Astrocyte (in vitro differentiated cells and primary cell): ENCODE measurements around the gene LRP1B.

Source experiments
- EZH2 ChIP-seq: IDR thresholded peaks from 2 replicates; pipeline ENCODE4 v1.6.1; 2012; ENCODE audit warnings: mild to moderate bottlenecking, low read length, inconsistent platforms; ENCODE audit not compliant: insufficient read depth
- TF ChIP-seq, protein P1 (sequence below): IDR thresholded peaks from 2 replicates; pipeline ENCODE4 v1.5.1; 2011; ENCODE audit warnings: low read depth, mild to moderate bottlenecking, inconsistent platforms, low read length, moderate library complexity; ENCODE audit not compliant: insufficient read depth

DNA sequence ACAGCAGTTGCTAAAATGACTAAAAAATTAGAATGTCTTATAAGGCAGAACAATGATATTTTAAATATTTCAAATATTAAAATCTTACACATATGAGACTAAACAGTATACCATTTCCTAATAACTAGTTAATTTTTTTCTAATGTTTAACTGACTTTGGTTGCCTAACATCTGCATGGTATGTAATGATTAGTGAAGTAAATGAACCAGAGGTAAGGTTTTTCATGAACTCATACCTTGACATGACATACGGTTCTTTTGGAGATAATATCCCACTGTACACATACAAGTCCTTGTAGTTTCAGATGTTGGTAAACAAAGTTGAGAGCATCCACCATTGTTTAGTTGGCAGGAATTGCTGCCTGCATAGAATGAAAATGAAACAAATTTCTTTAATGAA is 1360.2 kb downstream of the LRP1B start:
- no peak for TF ChIP-seq EZH2
- TF ChIP-seq, protein P1, sequence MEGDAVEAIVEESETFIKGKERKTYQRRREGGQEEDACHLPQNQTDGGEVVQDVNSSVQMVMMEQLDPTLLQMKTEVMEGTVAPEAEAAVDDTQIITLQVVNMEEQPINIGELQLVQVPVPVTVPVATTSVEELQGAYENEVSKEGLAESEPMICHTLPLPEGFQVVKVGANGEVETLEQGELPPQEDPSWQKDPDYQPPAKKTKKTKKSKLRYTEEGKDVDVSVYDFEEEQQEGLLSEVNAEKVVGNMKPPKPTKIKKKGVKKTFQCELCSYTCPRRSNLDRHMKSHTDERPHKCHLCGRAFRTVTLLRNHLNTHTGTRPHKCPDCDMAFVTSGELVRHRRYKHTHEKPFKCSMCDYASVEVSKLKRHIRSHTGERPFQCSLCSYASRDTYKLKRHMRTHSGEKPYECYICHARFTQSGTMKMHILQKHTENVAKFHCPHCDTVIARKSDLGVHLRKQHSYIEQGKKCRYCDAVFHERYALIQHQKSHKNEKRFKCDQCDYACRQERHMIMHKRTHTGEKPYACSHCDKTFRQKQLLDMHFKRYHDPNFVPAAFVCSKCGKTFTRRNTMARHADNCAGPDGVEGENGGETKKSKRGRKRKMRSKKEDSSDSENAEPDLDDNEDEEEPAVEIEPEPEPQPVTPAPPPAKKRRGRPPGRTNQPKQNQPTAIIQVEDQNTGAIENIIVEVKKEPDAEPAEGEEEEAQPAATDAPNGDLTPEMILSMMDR = no peak
